PC-3 (cell line): ENCODE results near the gene BCAR3.

Experiments
- CTCF ChIP-seq: fragments of 300-600 bp; sonication (generic); conservative IDR thresholded peaks from 2 replicates; pipeline ENCODE4 v1.5.1; 2017; ENCODE audit warnings: antibody characterized with exemption, low read depth, mild to moderate bottlenecking, low read length
- EZH2 ChIP-seq: fragments of 300-600 bp; sonication (generic); IDR thresholded peaks from one replicate; pipeline ENCODE4 v1.6.1; 2017; ENCODE audit warnings: antibody characterized with exemption, mild to moderate bottlenecking, low read length; ENCODE audit not compliant: unreplicated experiment

DNA sequence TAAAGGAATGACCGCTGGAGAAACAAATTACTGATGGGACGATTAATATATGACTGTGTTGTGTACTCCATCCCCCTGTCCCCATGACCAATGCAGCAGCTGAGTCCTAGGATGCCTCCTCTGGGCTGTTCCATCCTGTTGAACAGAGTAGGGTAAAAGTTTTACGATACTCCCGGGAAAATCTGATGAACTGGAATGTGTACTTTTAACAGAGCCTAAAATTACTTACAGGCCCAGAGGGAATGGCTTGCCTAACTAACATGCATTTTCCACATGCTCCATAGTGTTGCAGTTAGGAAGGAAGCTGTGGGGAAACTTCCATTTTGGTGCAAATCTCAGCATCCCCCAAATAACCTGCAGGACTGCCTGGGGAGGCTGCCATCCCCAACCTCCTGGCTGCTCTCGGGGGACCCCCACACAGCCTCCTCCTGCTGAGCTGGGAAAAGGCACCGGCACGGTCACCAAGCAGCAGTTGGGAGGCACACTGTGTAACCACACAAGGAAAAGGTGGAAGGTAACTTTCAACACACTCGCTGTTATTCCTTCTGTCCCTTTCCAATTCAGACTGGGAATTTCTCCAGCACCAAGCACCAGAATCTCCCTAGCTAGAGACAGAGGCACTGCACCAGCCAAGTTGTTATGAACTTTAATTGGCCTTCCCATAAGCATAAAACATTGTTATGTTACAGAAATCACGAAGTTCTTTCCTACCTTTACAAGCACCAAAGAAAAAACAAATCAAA lies 97.2 kb downstream of the BCAR3 start:
- no peak for TF ChIP-seq EZH2
- TF ChIP-seq CTCF = no peak
